Liver (tissue), 9 donors: Measurements from ENCODE around the gene GNAI3. TPM values are rescaled to one million over a fixed set of nuclear protein-coding genes. Genes with fewer than 3 reads are reported as not detected.
A peak's percentile ranks its signal among the peaks of the same experiment; 100 is the strongest.

Source experiments
- DNase-seq: peaks from one replicate; pipeline ENCODE4 v3.0.0-alpha.2; 2017; ENCODE audit warnings: low spot score
- H3K27ac ChIP-seq, 2 donors: one replicate each; pipeline ENCODE4 v1.7.0; 2013; ENCODE audit warnings: inconsistent platforms in 2 of 2, low read length in 2 of 2, control low read depth in 1 of 2, low read depth in 1 of 2, mild to moderate bottlenecking in 1 of 2
- H3K27me3 ChIP-seq, 4 donors: one replicate each; pipeline versions ENCODE4 v1.6.1 to v1.7.0; 2013; ENCODE audit warnings: low read length in 3 of 4, inconsistent platforms in 1 of 4, mild to moderate bottlenecking in 1 of 4, moderate library complexity in 1 of 4; ENCODE audit not compliant: control insufficient read depth in 4 of 4, insufficient read depth in 4 of 4
- H3K36me3 ChIP-seq, 4 donors: one replicate each; pipeline versions ENCODE4 v1.6.1 to v1.7.0; 2013; ENCODE audit warnings: low read length in 3 of 4, mild to moderate bottlenecking in 3 of 4, low read depth in 1 of 4, moderate library complexity in 1 of 4; ENCODE audit not compliant: control insufficient read depth in 4 of 4, insufficient read depth in 3 of 4
- H3K4me1 ChIP-seq, 4 donors: one replicate each; pipeline versions ENCODE4 v1.6.1 to v1.7.0; 2013; ENCODE audit warnings: low read length in 3 of 4, mild to moderate bottlenecking in 3 of 4, moderate library complexity in 1 of 4; ENCODE audit not compliant: control insufficient read depth in 4 of 4, insufficient read depth in 4 of 4
- H3K4me3 ChIP-seq, 3 donors: one replicate each; pipeline versions ENCODE4 v1.6.1 to v1.7.0; 2013; ENCODE audit warnings: low read length in 3 of 3, control low read depth in 1 of 3, low read depth in 1 of 3, mild to moderate bottlenecking in 1 of 3
- H3K9ac ChIP-seq, 2 donors: one replicate each; pipeline ENCODE4 v1.7.0; 2013; ENCODE audit warnings: low read length in 2 of 2, mild to moderate bottlenecking in 2 of 2, moderate library complexity in 2 of 2, control low read depth in 1 of 2, low read depth in 1 of 2
- H3K9me3 ChIP-seq, 4 donors: one replicate each; pipeline versions ENCODE4 v1.6.1 to v1.7.0; 2013; ENCODE audit warnings: low read length in 3 of 4; ENCODE audit not compliant: control insufficient read depth in 4 of 4
- EGR1 ChIP-seq, 2 donors: IDR thresholded peaks; 2 replicates each; pipeline ENCODE4 v1.6.1; 2016 to 2018; ENCODE audit warnings: antibody characterized with exemption in 2 of 2, low read depth in 2 of 2
- FOXA1 ChIP-seq: IDR thresholded peaks from 2 replicates; pipeline ENCODE4 v1.6.1; 2016; ENCODE audit warnings: antibody characterized with exemption
- FOXA2 ChIP-seq: IDR thresholded peaks from 2 replicates; pipeline ENCODE4 v1.6.1; 2016; ENCODE audit warnings: antibody characterized with exemption
- HNF4G ChIP-seq: IDR thresholded peaks from 2 replicates; pipeline ENCODE4 v1.6.1; 2016; ENCODE audit warnings: antibody characterized with exemption
- JUND ChIP-seq, 2 donors: IDR thresholded peaks; 2 replicates each; pipeline ENCODE4 v1.6.1; 2016; ENCODE audit warnings: antibody characterized with exemption in 2 of 2
- NR2F2 ChIP-seq: IDR thresholded peaks from 2 replicates; pipeline ENCODE4 v1.6.1; 2016; ENCODE audit warnings: antibody characterized with exemption
- RAD21 ChIP-seq, 2 donors: IDR thresholded peaks; 2 replicates each; pipeline ENCODE4 v1.6.1; 2016; ENCODE audit warnings: antibody characterized with exemption in 2 of 2, mild to moderate bottlenecking in 2 of 2
- RXRA ChIP-seq, 2 donors: IDR thresholded peaks; 2 replicates each; pipeline ENCODE4 v1.6.1; 2017 to 2018; ENCODE audit warnings: antibody characterized with exemption in 2 of 2, mild to moderate bottlenecking in 1 of 2
- SP1 ChIP-seq: IDR thresholded peaks from 2 replicates; pipeline ENCODE4 v1.6.1; 2018; ENCODE audit warnings: antibody characterized with exemption, mild to moderate bottlenecking
- TAF1 ChIP-seq: conservative IDR thresholded peaks from 2 replicates; pipeline ENCODE4 v1.6.1; 2016; ENCODE audit warnings: antibody characterized with exemption, mild to moderate bottlenecking
- YY1 ChIP-seq: IDR thresholded peaks from 2 replicates; pipeline ENCODE4 v1.6.1; 2016; ENCODE audit warnings: antibody characterized with exemption, mild to moderate bottlenecking
- WGBS: extraction: QIAGEN DNeasy Blood & Tissue Kit; methylation state at CpG from one replicate; pipeline ENCODE4 v1.1.7; 2013; 5-methylcytosine and 5-hydroxymethylcytosine counted together
- polyA plus RNA-seq, 2 donors: library from polyadenylated mRNA; stranded (reverse) in 1 of 2; unstranded in 1 of 2; fragments of 200-250 nt in 1 of 2; fragments of >200 nt in 1 of 2; fragmentation: Nextera tagmentation in 1 of 2; extraction: Ambion mirVana in 1 of 2; gene quantifications; one replicate each; pipeline versions ENCODE4 v1.2.1 to v1.2.3, GENCODE V29; 2013 to 2015
- total RNA-seq, 2 donors: library from RNA; depleted of rRNA; stranded (reverse); fragments of >200 nt; gene quantifications; one replicate each; pipeline ENCODE4 v1.2.3, GENCODE V29; 2014
- TF ChIP-seq, protein P1 (sequence below): IDR thresholded peaks from 2 replicates; pipeline ENCODE4 v1.6.1; 2016; ENCODE audit warnings: antibody characterized with exemption
- TF ChIP-seq, protein P2 (sequence below): IDR thresholded peaks from 2 replicates; pipeline ENCODE4 v1.6.1; 2016; ENCODE audit warnings: antibody characterized with exemption
- TF ChIP-seq, protein P3 (sequence below): IDR thresholded peaks from 2 replicates; pipeline ENCODE4 v1.6.1; 2016; ENCODE audit warnings: antibody characterized with exemption
- TF ChIP-seq, protein P4 (sequence below): fragments of 150-350 bp; IDR thresholded peaks from 2 replicates; pipeline ENCODE4 v1.5.1; 2017; ENCODE audit warnings: improper control_type of control experiment, low read depth, low read length; ENCODE audit not compliant: missing input control
- TF ChIP-seq, protein P5 (sequence below): IDR thresholded peaks from 2 replicates; pipeline ENCODE4 v1.6.1; 2016; ENCODE audit warnings: antibody characterized with exemption, mild to moderate bottlenecking
- donor health status: healthy.
- donor health status: healthy.
- donor health status: healthy.
- donor health status: healthy.
- donor health status: healthy.

The GNAI3 gene
- total and polyA plus RNA-seq, 4 donors, result 1.9 to 6.5 (median 4.3) TPM

DNA sequence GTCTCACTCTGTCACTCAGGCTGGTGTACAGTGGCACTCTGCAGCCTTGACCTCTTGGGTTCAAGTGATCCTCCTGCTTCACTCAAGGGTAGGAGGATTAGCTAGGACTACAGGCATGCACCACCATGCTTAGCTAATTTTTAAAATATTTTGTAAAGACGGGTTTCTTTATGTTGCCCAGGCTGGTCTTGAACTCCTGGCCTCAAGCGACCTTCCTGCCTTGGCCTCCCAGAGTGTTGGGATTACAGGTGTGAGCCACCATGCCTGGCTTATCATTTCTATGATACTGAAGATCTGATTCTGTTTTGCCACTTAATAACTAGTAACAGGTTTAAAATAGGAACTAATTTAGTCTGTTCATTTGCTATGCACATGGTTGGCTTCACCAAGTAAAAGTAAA lies 33.6 kb downstream of the GNAI3 start:
- WGBS, result 94% methylated on average over 2 of the region's 2 CpGs
- DNase-seq, result no peak
- no peak overlapping the region for H3K4me3 ChIP-seq
- no peak overlapping the region for H3K9ac ChIP-seq
- no peak for TF ChIP-seq HNF4G
- TF ChIP-seq, protein P1, sequence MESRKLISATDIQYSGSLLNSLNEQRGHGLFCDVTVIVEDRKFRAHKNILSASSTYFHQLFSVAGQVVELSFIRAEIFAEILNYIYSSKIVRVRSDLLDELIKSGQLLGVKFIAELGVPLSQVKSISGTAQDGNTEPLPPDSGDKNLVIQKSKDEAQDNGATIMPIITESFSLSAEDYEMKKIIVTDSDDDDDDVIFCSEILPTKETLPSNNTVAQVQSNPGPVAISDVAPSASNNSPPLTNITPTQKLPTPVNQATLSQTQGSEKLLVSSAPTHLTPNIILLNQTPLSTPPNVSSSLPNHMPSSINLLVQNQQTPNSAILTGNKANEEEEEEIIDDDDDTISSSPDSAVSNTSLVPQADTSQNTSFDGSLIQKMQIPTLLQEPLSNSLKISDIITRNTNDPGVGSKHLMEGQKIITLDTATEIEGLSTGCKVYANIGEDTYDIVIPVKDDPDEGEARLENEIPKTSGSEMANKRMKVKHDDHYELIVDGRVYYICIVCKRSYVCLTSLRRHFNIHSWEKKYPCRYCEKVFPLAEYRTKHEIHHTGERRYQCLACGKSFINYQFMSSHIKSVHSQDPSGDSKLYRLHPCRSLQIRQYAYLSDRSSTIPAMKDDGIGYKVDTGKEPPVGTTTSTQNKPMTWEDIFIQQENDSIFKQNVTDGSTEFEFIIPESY, result no peak
- no peak for TF ChIP-seq YY1
- TF ChIP-seq NR2F2, result no peak
- no peak for TF ChIP-seq RAD21 (IDR thresholded peaks at IDR 0.05)
- TF ChIP-seq, protein P2, sequence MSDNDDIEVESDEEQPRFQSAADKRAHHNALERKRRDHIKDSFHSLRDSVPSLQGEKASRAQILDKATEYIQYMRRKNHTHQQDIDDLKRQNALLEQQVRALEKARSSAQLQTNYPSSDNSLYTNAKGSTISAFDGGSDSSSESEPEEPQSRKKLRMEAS, result no peak
- TF ChIP-seq, protein P3, sequence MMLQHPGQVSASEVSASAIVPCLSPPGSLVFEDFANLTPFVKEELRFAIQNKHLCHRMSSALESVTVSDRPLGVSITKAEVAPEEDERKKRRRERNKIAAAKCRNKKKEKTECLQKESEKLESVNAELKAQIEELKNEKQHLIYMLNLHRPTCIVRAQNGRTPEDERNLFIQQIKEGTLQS, result no peak
- no peak for TF ChIP-seq JUND (IDR thresholded peaks at IDR 0.05)
- TF ChIP-seq, protein P4, sequence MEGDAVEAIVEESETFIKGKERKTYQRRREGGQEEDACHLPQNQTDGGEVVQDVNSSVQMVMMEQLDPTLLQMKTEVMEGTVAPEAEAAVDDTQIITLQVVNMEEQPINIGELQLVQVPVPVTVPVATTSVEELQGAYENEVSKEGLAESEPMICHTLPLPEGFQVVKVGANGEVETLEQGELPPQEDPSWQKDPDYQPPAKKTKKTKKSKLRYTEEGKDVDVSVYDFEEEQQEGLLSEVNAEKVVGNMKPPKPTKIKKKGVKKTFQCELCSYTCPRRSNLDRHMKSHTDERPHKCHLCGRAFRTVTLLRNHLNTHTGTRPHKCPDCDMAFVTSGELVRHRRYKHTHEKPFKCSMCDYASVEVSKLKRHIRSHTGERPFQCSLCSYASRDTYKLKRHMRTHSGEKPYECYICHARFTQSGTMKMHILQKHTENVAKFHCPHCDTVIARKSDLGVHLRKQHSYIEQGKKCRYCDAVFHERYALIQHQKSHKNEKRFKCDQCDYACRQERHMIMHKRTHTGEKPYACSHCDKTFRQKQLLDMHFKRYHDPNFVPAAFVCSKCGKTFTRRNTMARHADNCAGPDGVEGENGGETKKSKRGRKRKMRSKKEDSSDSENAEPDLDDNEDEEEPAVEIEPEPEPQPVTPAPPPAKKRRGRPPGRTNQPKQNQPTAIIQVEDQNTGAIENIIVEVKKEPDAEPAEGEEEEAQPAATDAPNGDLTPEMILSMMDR, result no peak
- TF ChIP-seq RXRA (IDR thresholded peaks at IDR 0.05), result no peak
- TF ChIP-seq, protein P5, sequence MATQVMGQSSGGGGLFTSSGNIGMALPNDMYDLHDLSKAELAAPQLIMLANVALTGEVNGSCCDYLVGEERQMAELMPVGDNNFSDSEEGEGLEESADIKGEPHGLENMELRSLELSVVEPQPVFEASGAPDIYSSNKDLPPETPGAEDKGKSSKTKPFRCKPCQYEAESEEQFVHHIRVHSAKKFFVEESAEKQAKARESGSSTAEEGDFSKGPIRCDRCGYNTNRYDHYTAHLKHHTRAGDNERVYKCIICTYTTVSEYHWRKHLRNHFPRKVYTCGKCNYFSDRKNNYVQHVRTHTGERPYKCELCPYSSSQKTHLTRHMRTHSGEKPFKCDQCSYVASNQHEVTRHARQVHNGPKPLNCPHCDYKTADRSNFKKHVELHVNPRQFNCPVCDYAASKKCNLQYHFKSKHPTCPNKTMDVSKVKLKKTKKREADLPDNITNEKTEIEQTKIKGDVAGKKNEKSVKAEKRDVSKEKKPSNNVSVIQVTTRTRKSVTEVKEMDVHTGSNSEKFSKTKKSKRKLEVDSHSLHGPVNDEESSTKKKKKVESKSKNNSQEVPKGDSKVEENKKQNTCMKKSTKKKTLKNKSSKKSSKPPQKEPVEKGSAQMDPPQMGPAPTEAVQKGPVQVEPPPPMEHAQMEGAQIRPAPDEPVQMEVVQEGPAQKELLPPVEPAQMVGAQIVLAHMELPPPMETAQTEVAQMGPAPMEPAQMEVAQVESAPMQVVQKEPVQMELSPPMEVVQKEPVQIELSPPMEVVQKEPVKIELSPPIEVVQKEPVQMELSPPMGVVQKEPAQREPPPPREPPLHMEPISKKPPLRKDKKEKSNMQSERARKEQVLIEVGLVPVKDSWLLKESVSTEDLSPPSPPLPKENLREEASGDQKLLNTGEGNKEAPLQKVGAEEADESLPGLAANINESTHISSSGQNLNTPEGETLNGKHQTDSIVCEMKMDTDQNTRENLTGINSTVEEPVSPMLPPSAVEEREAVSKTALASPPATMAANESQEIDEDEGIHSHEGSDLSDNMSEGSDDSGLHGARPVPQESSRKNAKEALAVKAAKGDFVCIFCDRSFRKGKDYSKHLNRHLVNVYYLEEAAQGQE, result no peak
- no peak for TF ChIP-seq TAF1
- TF ChIP-seq SP1, result no peak
- no peak for TF ChIP-seq FOXA1
- TF ChIP-seq EGR1 (IDR thresholded peaks at IDR 0.05; ENCODE audit: low read depth in 2 of 2), result no peak
- H3K27me3 ChIP-seq, result no peaks in the 10 kb centered on the region
- no peaks in the 10 kb centered on the region for H3K9me3 ChIP-seq
- no peak overlapping the region for H3K27ac ChIP-seq
- peaks cover 0 to 20% (median 5%) of the 10 kb centered on the region in 4 donors for H3K4me1 ChIP-seq
- H3K36me3 ChIP-seq, result peaks cover 1 to 32% (median 18%) of the 10 kb centered on the region in 4 donors

DNA sequence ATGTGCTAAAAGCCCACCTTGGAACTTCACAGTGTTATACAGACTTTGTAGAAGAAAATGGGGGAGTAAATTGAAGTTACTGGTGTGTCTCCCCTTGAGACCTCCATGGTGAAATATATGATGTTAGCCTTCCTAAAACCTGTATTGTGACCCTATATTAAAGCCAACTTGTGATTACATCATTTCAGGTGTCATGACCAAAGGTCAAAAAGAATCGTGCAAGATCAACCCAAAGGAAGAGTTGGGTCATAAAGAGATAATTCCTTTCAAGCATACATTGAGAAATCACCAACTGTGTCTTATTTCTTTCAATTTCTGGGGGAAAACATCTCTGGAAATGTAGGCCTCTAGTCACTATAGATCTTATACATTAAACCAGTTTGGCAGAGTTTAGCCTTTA lies 36.4 kb downstream of the GNAI3 start:
- Histone ChIP-seq H3K9me3 (no peaks in the 10 kb centered on the region), H3K36me3 (peaks cover 0 to 29% (median 20%) of the 10 kb centered on the region in 4 donors)
- peak in 1 of 2 donors; percentile 37 for TF ChIP-seq JUND (IDR thresholded peaks at IDR 0.05)
- peak in 1 of 2 donors; percentile 9 for TF ChIP-seq RXRA (IDR thresholded peaks at IDR 0.05)
- no peak for TF ChIP-seq YY1
- TF ChIP-seq EGR1 (IDR thresholded peaks at IDR 0.05; ENCODE audit: low read depth in 2 of 2), result no peak
- TF ChIP-seq, protein P2, result no peak
- TF ChIP-seq, protein P1, result no peak
- TF ChIP-seq SP1, result no peak
- no peak for TF ChIP-seq FOXA2
- TF ChIP-seq FOXA1, result no peak
- TF ChIP-seq, protein P5, result no peak
- no peak for TF ChIP-seq RAD21 (IDR thresholded peaks at IDR 0.05)
- TF ChIP-seq HNF4G, result no peak
- TF ChIP-seq NR2F2, result no peak

More for the DNA sequence above, 36.4 kb downstream of the GNAI3 start:
- Histone ChIP-seq H3K4me1 (peaks cover 5 to 30% (median 11%) of the 10 kb centered on the region in 4 donors), H3K27ac (no peak overlapping the region), H3K27me3 (no peaks in the 10 kb centered on the region), H3K9ac (no peak overlapping the region), H3K4me3 (no peak overlapping the region)
- DNase-seq, result no peak
- 19% methylated on average over 1 of the region's 1 CpG for WGBS
